Glomerular endothelial cell (primary cell): ENCODE data around the gene LMO4. TPM values are rescaled to one million over a fixed set of nuclear protein-coding genes. Genes with fewer than 3 reads are reported as not detected.

Source experiments
- DNase-seq: peaks from one replicate; pipeline ENCODE4 v3.0.0-alpha.2; 2011; ENCODE audit warnings: low read depth, low spot score; ENCODE audit errors: extremely low read depth
- total RNA-seq: library from RNA; depleted of rRNA; stranded (reverse); fragments of >200 nt; gene quantifications from 2 replicates; pipeline ENCODE4 v1.2.3, GENCODE V29; 2015

Gene LMO4
- total RNA-seq, result 17.1 and 17.6 TPM in 2 replicates

DNA sequence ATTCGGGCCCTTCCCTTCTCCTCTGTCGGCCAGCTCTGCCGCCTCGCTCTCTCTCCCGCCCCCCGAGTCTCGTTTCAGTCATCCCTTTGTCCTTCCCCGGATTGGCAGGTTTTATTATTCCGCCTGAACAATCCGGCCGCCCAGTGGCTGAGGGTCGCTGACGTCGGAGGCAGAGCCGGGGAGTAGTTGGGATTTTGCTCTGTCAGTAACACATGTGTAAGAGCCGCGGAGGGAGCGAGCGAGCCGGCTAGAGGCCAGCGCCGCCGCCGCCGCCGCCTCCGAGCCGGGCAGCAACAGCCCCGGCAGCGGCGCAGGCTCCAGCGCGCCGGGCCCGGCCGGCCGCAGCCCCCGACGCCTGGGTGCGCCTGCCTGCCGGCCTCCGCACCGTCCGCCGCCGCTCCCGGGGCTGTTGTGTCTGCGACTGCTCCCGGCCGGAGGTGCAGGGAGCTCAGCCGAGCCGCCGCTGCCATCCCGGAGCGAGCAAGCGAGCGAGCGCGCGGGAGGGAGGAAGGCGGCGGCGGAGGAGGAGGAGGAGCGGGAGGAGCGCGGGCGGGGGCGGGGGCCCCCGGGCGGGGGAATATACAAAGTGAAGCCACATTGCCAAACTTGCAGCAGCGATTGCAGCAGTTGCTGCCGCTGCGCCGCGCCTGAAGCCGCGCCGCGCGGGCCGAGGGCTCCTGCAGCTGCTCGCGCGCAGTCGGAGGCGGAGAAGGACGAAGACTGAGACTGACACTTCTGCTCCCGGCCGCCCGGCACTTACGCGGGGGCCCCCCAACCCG is at the start of gene LMO4:
LMO4 (plus strand) TSS at position 609 of the 779 bp plus-strand sequence. CDS start 3,136 bp downstream, outside the sequence.
- peak; percentile 75 for DNase-seq

GRCh38 chr1:87279536-87279875 is 49.2 kb upstream of the LMO4 start:
- DNase-seq, result no peak

- no peak for DNase-seq
Measured at GRCh38 chr1:87279966-87280535, 48.6 kb upstream of the LMO4 start.

DNA sequence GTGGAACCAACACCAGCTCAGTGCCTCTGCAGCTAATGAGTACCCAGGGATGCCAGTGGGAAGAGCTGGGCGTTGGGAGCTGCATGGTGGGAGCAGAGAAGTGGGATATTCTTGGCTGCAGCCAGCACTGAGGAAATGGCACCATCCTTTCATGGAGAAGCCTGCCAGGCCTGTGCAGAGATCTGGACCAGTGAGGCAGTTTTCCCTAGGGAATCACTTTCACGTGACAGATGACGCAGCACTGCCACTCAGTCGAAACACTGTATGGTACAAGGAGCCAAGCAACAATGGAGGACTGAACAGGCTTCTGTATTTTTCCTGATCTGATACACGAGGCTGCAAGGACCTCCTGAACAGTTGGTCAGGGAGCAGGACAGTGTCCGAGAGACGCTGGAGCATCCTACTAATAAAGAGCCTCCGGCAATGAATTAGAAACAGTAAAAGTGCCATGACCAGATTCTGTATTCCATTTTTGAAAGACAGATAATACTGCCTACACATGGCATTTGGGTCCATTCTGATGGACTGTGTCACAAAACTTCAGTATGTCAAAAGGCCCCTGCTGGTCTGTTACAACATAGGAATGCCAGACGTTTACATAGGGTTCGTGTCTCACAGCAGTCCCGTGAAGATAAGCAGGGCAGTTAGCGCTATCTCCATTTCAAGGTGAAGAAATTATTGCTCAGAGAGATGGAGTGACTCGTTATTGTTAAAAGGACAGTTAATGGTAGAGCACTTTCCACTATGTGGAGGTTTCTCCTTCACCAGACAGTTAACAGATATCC is 44.0 kb upstream of the LMO4 start:
- no peak for DNase-seq

GRCh38 chr1:87291107-87291506 is 37.6 kb upstream of the LMO4 start:
- no peak for DNase-seq

GRCh38 chr1:87292684-87293493 is 35.8 kb upstream of the LMO4 start:
- DNase-seq, result peak; percentile 51

GRCh38 chr1:87294633-87295032 is 34.0 kb upstream of the LMO4 start:
- DNase-seq, result no peak

GRCh38 chr1:87295445-87296110 is 33.1 kb upstream of the LMO4 start:
- no peak for DNase-seq

GRCh38 chr1:87296206-87296605 is 32.5 kb upstream of the LMO4 start:
- no peak for DNase-seq

DNA sequence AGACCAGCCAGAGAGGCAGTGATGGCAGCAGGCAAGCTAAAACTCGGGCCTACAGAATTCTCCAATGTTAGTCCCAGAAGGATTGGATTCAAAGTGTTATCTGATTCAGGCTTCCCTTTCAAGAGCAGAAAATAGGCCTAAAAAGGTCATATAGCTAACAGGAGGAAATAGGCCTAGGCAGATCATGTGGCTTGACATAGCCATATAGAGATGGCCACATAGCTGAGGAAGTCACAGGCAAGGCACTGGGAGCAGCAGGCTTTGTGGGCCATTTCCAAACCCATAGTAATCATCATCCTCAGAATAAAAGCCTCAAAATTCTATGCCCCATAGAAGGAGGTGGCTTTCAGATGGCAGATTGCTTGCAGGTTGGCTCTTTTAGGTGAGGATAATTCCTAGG is 29.0 kb upstream of the LMO4 start:
- DNase-seq, result no peak

DNA sequence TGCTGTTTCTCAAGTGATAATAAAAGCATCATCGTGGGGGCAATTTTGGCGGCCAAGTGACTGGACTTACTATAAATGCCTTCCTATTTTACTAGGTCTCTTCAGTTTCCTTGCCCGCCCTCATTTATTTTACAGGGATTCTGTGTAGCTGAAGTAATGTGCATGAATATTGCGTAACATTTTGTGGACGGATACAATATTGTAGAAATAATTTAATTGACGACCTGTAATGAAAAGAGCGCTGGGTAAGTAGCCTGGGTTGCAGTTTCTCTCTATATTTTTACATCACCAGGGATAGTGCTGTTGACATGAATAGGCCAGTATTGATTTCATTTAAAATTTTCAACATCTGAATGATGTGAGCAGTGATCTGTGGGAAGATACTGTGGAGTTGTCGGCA is 28.1 kb upstream of the LMO4 start:
- no peak for DNase-seq

- no peak for DNase-seq
Measured at GRCh38 chr1:87305151-87305550, 23.5 kb upstream of the LMO4 start.

GRCh38 chr1:87305762-87306161 is 22.9 kb upstream of the LMO4 start:
- no peak for DNase-seq

GRCh38 chr1:87307306-87307705 is 21.4 kb upstream of the LMO4 start:
- DNase-seq, result no peak

GRCh38 chr1:87307931-87308330 is 20.7 kb upstream of the LMO4 start:
- DNase-seq, result no peak

DNA sequence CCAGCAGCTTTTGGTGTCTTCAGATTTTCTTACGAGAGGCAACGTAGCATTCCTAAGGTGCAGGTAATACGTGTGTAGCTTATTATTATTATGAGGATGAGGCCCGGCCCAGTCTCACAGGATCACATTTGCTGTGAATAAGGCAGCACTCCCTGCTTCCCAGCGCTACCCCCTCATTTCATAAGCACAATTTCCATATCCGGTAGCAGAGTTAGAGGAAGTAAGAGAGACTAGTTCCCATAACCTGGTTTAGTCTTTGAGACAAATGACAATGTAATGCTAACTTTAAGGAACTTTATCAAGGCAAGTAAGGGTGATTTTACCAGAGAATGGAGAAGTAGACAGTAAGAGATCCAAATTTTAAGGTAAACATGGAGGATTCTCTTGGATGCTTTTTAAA is 14.6 kb upstream of the LMO4 start:
- DNase-seq, result no peak

- DNase-seq, result no peak
Measured at GRCh38 chr1:87318056-87318650, 10.5 kb upstream of the LMO4 start.

DNA sequence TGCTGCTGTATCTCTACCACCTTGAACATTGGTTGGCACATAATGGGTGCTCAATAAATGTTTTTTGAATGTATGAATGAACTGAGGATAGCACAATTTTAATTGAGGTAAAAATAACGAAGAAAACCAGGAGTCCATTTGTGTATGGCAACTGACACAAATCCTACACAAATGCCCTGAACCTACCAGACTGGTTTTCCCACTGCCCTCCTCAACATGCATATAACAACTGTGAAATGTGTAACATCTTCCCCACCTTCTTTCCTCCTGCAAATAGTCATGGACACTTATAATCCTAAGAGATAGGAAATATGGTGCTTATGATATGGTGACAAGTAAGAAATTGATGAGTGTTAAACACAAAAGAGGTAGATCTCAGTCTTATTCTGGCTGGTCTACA is 9.9 kb upstream of the LMO4 start:
- no peak for DNase-seq

- DNase-seq, result no peak
Measured at GRCh38 chr1:87325982-87326738, 2.5 kb upstream of the LMO4 start.
